NCI-H1436 treated with DMSO at 0.1 percent for 48 hours (cell line): ENCODE results near the gene SLCO4C1.

Source experiments
- DNase-seq: peaks from one replicate; lab custom pipeline; 2025; lab: John Stamatoyannopoulos, UW

The SLCO4C1 gene

GRCh38 chr5:102271759-102272158 lies 24.3 kb downstream of the SLCO4C1 start:
- no peak for DNase-seq

- no peak for DNase-seq
Measured at GRCh38 chr5:102270036-102270435, 26.0 kb downstream of the SLCO4C1 start.

GRCh38 chr5:102262688-102263087 lies 33.4 kb downstream of the SLCO4C1 start:
- DNase-seq: no peak

- no peak for DNase-seq
Measured at GRCh38 chr5:102249381-102249780, 46.7 kb downstream of the SLCO4C1 start.

GRCh38 chr5:102243213-102243612 lies 52.9 kb downstream of the SLCO4C1 start:
- no peak for DNase-seq

GRCh38 chr5:102241809-102242421 lies 54.2 kb downstream of the SLCO4C1 start:
- no peak for DNase-seq

GRCh38 chr5:102231693-102232619 lies 64.1 kb downstream of the SLCO4C1 start:
- no peak for DNase-seq

- no peak for DNase-seq
Measured at GRCh38 chr5:102229685-102230084, 66.4 kb downstream of the SLCO4C1 start.

GRCh38 chr5:102226321-102226720 lies 69.8 kb downstream of the SLCO4C1 start:
- no peak for DNase-seq

GRCh38 chr5:102223542-102224477 lies 72.3 kb downstream of the SLCO4C1 start:
- no peak for DNase-seq

- no peak for DNase-seq
Measured at GRCh38 chr5:102222772-102223171, 73.3 kb downstream of the SLCO4C1 start.

- no peak for DNase-seq
Measured at GRCh38 chr5:102221949-102222348, 74.1 kb downstream of the SLCO4C1 start.

GRCh38 chr5:102218159-102218558 lies 77.9 kb downstream of the SLCO4C1 start:
- no peak for DNase-seq

- DNase-seq: no peak
Measured at GRCh38 chr5:102216678-102217077, 79.4 kb downstream of the SLCO4C1 start.

GRCh38 chr5:102211165-102211564 lies 84.9 kb downstream of the SLCO4C1 start:
- DNase-seq: no peak

GRCh38 chr5:102200861-102201260 lies 95.2 kb downstream of the SLCO4C1 start:
- DNase-seq: no peak

- DNase-seq: no peak
Measured at GRCh38 chr5:102196481-102196880, 99.6 kb downstream of the SLCO4C1 start.
